AG10803 (cell line): ENCODE results near the gene RNPEPL1.
"Not testable (repeated sequence)": the region's sequence is repeated elsewhere in the genome, so short reads cannot be mapped to it uniquely, and the experiment has no call there.

ENCODE experiments used
- DNase-seq: peaks from one replicate; pipeline ENCODE4 v3.0.0; 2010; ENCODE audit warnings: low read depth
- H3K4me3 ChIP-seq: 2 replicates; pipeline ENCODE4 v1.5.1; 2011; ENCODE audit warnings: mild to moderate bottlenecking, low read length, control low read depth
- TF ChIP-seq, protein P1 (sequence below): conservative IDR thresholded peaks from 2 replicates; pipeline ENCODE4 v1.5.1; 2011; ENCODE audit warnings: mild to moderate bottlenecking, low read length, control low read depth, inconsistent platforms

Gene RNPEPL1

GRCh38 chr2:240528406-240529040, 39.8 kb upstream of the RNPEPL1 start:
- no peak overlapping the region for H3K4me3 ChIP-seq
- TF ChIP-seq, protein P1, sequence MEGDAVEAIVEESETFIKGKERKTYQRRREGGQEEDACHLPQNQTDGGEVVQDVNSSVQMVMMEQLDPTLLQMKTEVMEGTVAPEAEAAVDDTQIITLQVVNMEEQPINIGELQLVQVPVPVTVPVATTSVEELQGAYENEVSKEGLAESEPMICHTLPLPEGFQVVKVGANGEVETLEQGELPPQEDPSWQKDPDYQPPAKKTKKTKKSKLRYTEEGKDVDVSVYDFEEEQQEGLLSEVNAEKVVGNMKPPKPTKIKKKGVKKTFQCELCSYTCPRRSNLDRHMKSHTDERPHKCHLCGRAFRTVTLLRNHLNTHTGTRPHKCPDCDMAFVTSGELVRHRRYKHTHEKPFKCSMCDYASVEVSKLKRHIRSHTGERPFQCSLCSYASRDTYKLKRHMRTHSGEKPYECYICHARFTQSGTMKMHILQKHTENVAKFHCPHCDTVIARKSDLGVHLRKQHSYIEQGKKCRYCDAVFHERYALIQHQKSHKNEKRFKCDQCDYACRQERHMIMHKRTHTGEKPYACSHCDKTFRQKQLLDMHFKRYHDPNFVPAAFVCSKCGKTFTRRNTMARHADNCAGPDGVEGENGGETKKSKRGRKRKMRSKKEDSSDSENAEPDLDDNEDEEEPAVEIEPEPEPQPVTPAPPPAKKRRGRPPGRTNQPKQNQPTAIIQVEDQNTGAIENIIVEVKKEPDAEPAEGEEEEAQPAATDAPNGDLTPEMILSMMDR, result no peak
- DNase-seq, result no peak

- no peak overlapping the region for H3K4me3 ChIP-seq
- TF ChIP-seq, protein P1, result no peak
Observed at GRCh38 chr2:240529344-240529999, 38.8 kb upstream of the RNPEPL1 start.

GRCh38 chr2:240530181-240530580, 38.1 kb upstream of the RNPEPL1 start:
- DNase-seq, result no peak
- TF ChIP-seq, protein P1, result no peak
- H3K4me3 ChIP-seq, result no peak overlapping the region

More at GRCh38 chr2:240529344-240529999, 38.8 kb upstream of the RNPEPL1 start:
- DNase-seq, result no peak

- no peak for DNase-seq
- no peak overlapping the region for H3K4me3 ChIP-seq
- TF ChIP-seq, protein P1, result no peak
Observed at GRCh38 chr2:240531038-240531437, 37.2 kb upstream of the RNPEPL1 start.

DNA sequence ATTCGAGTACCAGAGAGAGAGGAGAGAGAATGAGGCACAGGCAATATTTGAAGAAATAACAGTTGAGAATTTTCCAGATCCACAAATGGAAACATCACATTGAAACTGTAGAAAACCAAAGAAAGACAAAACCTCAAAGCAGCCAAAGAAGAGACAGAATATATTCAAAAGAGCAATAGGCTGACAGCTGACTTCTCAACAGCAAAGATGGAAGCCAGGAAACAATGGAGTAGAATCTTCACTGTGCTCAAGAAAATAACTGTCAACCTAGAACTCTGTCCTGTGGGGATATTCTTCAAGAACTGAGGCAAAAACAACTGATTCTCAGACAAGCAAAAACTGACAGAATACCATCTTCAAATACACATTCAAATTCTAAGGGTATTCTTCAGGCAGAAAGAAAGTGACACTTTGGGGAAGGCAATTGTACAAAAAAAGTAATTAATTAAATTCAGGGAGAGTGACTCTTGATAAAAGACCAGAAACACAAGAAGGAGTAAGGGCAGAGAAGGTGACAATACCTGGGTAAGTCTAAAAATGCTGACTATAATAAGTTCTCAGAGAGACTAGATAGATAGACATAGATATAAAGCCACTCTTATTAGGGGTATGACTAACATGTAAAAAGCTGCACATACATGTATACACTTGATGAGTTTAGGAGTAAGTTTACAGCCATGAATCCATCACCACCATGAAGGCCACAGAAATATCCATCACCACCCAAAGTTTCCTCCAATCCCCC, 36.1 kb upstream of the RNPEPL1 start:
- DNase-seq, result no peak
- TF ChIP-seq, protein P1, result no peak
- H3K4me3 ChIP-seq, result no peak overlapping the region

DNA sequence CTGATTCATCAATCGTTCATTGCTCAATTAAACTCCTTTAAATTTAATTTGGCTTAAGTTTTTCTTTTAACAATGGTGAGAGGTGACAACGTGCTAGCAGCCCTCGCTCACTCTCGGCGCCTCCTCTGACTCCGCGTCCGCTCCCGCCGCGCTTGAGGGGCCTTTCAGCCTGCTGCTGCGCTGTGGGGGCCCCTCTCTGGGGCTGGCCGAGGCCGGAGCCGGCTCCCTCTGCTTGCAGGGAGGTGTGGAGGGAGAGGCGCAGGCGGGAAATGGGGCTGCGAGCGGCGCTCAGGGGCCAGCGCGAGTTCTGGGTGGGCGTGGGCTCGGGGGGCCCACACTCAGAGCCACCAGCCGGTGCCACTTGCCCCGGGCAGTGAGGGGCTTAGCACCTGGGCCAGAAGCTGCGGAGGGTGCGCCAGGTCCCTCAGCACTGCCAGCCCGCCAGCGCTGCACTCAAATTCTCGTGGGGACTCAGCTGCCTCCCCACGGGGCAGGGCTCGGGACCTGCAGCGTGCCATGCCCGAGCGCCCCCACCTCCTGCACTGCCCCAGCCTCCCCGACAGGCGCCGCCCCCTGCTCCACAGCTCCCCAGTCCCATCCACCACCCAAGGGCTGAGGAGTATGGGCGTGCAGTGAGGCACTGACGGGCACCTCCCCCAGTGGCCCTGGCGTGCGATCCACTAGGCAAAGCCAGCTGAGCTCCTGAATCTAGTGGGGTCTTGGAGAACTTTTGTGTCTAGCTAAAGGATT, 30.1 kb upstream of the RNPEPL1 start:
- TF ChIP-seq, protein P1, result no peak
- no peak for DNase-seq
- no peak overlapping the region for H3K4me3 ChIP-seq

GRCh38 chr2:240539101-240539500, 29.2 kb upstream of the RNPEPL1 start:
- not testable (repeated sequence) for DNase-seq, H3K4me3 ChIP-seq
